Panc1 (cell line): ENCODE results near the gene ARCN1. TPM values are rescaled to one million over a fixed set of nuclear protein-coding genes. Genes with fewer than 3 reads are reported as not detected.

Experiments used
- ATAC-seq: fragments of 200-7000 bp; cut with Tn5 transposase; 2 replicates; pipeline ENCODE4 v1.9.1; 2020; ENCODE audit warnings: mild to moderate bottlenecking, moderate library complexity
- BruUV-seq: library from RNA; stranded (reverse); fragments of 400-500 nt; replicated peaks from 2 replicates; lab custom pipeline; 2021; lab: Mats Ljungman, UMichigan
- CTCF ChIA-PET: fragments of 300-600 bp; sonication (Branson Sonifier 250); formaldehyde crosslinking; loops from one replicate; lab custom pipeline; 2022; ENCODE audit warnings: antibody characterized with exemption; lab: Charles Lee
- POLR2A ChIA-PET: fragments of 300-600 bp; sonication (Branson Sonifier 250); formaldehyde crosslinking; loops from one replicate; lab custom pipeline; 2022; ENCODE audit warnings: antibody characterized with exemption; lab: Charles Lee
- DNase-seq: peaks from one replicate; pipeline ENCODE4 v3.0.0-alpha.2; 2010; ENCODE audit warnings: low read depth, low spot score
- H3K27ac ChIP-seq: 2 replicates; pipeline ENCODE4 v1.5.1; 2011; ENCODE audit warnings: mild to moderate bottlenecking, low read length, inconsistent platforms
- H3K27me3 ChIP-seq: fragments of 200-500 bp; sonication (Bioruptor generic); 2 replicates; pipeline ENCODE4 v1.6.0; 2014; ENCODE audit warnings: low read length, inconsistent platforms; ENCODE audit not compliant: control insufficient read depth, insufficient read depth
- H3K36me3 ChIP-seq: fragments of 200-500 bp; sonication (Bioruptor generic); 2 replicates; pipeline ENCODE4 v1.5.1; 2014; ENCODE audit warnings: inconsistent platforms, mild to moderate bottlenecking, low read length, moderate library complexity; ENCODE audit not compliant: control insufficient read depth, insufficient read depth
- H3K4me1 ChIP-seq: 2 replicates; pipeline ENCODE4 v1.5.1; 2011; ENCODE audit warnings: inconsistent platforms, mild to moderate bottlenecking, low read length, moderate library complexity; ENCODE audit not compliant: control insufficient read depth, insufficient read depth
- H3K4me3 ChIP-seq, 2 experiments: 2 replicates each; pipeline ENCODE4 v1.5.1; 2011 to 2012; ENCODE audit warnings: low read depth in 2 of 2, low read length in 2 of 2, mild to moderate bottlenecking in 2 of 2, inconsistent platforms in 1 of 2, moderate library complexity in 1 of 2
- H3K9me3 ChIP-seq: fragments of 200-500 bp; sonication (Bioruptor generic); 2 replicates; pipeline ENCODE4 v1.5.1; 2014; ENCODE audit warnings: low read depth, mild to moderate bottlenecking, inconsistent platforms, low read length, moderate library complexity; ENCODE audit not compliant: control insufficient read depth, insufficient read depth
- POLR2AphosphoS5 ChIP-seq: IDR thresholded peaks from 2 replicates; pipeline ENCODE4 v1.6.1; 2012; ENCODE audit warnings: mild to moderate bottlenecking, low read depth, low read length, moderate library complexity
- SIN3A ChIP-seq: IDR thresholded peaks from 2 replicates; pipeline ENCODE4 v1.6.1; 2012; ENCODE audit warnings: low read depth, mild to moderate bottlenecking, low read length, moderate library complexity, borderline replicate concordance; ENCODE audit not compliant: insufficient read depth
- TCF7L2 ChIP-seq: IDR thresholded peaks from 2 replicates; pipeline ENCODE4 v1.6.1; 2011; ENCODE audit warnings: mild to moderate bottlenecking, low read depth, low read length, inconsistent platforms
- in situ Hi-C: cut with HindIII; loops from 2 replicates; pipeline ENCODE4 v1.10.0; 2016; ENCODE audit warnings: low sequenced_read_pairs, low pct_unique_long_range_greater_than_20kb
- intact Hi-C: fragments of 100-400 bp; cut with micrococcal nuclease; formaldehyde crosslinking; loops from one replicate; pipeline ENCODE4 v1.10.0; 2022; ENCODE audit not compliant: unreplicated experiment
- total RNA-seq: library from RNA; stranded (reverse); gene quantifications from one replicate; pipeline ENCODE4 v1.2.1, GENCODE V29; 2021; ENCODE audit not compliant: unreplicated experiment
- TF ChIP-seq, protein P1 (sequence below), 2 experiments: IDR thresholded peaks; 2 replicates each; pipeline ENCODE4 v1.6.1; 2011 to 2012; ENCODE audit warnings: low read depth in 2 of 2, control low read depth in 1 of 2, low read length in 1 of 2, mild to moderate bottlenecking in 1 of 2, moderate library complexity in 1 of 2; ENCODE audit not compliant: insufficient read depth in 1 of 2
- TF ChIP-seq, protein P2 (sequence below): fragments of 450-650 bp; IDR thresholded peaks from 2 replicates; pipeline ENCODE4 v1.5.1; 2017; ENCODE audit warnings: mild to moderate bottlenecking

The ARCN1 gene
- total RNA-seq, 1 experiment from 2014 or later = 197 TPM

DNA sequence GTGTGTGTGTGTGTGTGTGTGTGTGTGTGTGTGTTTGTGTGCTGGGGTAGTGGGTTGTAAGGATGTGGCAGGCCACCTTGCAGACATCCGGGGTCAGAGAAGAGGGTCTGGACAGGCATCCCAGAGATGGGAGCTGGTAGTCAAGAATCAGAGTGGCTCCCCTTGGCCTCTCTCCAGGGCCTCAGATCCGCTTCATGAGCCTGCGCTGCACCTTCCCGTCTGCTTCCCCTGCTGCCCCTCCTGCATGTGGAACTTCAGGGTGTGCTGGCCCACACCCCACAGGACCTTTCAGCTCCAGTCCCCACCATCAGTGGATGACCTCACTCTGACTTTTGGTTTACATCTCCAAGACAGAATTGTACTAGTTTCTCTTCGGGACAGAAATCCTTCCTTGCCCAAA lies 76.1 kb downstream of the ARCN1 start:
- ChIA-PET CTCF (no interaction called here), POLR2A (no interaction called here)
- H3K27ac ChIP-seq = no peak overlapping the region
- no peaks in the 10 kb centered on the region; the same call in 1 of the 2 replicates for H3K36me3 ChIP-seq
- no peaks in the 10 kb centered on the region for H3K27me3 ChIP-seq
- DNase-seq = no peak
- H3K4me1 ChIP-seq = no peaks in the 10 kb centered on the region
- no peak for ATAC-seq
- BruUV-seq = no TSS peak
- no peak overlapping the region for H3K4me3 ChIP-seq
- intact Hi-C loops (no loop called here), in situ Hi-C loops (no loop called here)
- TF ChIP-seq POLR2AphosphoS5 (no peak), TCF7L2 (no peak)
- no peaks in the 10 kb centered on the region for H3K9me3 ChIP-seq

DNA sequence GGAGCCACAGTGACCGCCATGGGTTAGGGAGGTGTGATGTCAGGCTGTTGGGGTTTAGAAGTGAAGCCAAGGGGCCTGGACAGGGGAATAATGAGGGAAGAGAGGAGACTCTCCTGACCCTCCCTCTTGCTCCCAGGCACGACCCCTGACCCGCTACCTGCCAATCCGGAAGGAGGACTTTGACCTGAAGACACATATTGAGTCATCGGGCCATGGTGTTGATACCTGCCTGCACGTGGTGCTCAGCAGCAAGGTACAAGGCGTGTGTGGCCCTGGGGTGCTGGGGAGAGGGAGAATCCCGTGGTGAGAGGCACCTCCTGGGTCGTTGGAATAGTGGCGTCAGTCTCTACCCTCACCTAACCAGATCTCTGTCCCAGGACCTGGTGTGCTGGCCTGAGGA lies 77.7 kb downstream of the ARCN1 start:
- ChIA-PET CTCF (no interaction called here), POLR2A (interaction anchor here (0.6 kb wide), 1 partner anchor 470 kb away, joined by 3 read pairs; no protein-coding TSS in a partner anchor)
- H3K4me3 ChIP-seq = no peak overlapping the region
- intact Hi-C loops = no loop called here
- ATAC-seq (no peak), DNase-seq (no peak)
- H3K27me3 ChIP-seq = no peaks in the 10 kb centered on the region
- peaks cover 5% of the 10 kb centered on the region; the same call in 1 of the 2 replicates for H3K36me3 ChIP-seq
- TF ChIP-seq SIN3A (no peak), TCF7L2 (no peak), POLR2AphosphoS5 (no peak)
- TF ChIP-seq, protein P1, sequence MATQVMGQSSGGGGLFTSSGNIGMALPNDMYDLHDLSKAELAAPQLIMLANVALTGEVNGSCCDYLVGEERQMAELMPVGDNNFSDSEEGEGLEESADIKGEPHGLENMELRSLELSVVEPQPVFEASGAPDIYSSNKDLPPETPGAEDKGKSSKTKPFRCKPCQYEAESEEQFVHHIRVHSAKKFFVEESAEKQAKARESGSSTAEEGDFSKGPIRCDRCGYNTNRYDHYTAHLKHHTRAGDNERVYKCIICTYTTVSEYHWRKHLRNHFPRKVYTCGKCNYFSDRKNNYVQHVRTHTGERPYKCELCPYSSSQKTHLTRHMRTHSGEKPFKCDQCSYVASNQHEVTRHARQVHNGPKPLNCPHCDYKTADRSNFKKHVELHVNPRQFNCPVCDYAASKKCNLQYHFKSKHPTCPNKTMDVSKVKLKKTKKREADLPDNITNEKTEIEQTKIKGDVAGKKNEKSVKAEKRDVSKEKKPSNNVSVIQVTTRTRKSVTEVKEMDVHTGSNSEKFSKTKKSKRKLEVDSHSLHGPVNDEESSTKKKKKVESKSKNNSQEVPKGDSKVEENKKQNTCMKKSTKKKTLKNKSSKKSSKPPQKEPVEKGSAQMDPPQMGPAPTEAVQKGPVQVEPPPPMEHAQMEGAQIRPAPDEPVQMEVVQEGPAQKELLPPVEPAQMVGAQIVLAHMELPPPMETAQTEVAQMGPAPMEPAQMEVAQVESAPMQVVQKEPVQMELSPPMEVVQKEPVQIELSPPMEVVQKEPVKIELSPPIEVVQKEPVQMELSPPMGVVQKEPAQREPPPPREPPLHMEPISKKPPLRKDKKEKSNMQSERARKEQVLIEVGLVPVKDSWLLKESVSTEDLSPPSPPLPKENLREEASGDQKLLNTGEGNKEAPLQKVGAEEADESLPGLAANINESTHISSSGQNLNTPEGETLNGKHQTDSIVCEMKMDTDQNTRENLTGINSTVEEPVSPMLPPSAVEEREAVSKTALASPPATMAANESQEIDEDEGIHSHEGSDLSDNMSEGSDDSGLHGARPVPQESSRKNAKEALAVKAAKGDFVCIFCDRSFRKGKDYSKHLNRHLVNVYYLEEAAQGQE (IDR thresholded peaks at IDR 0.05; ENCODE audit: insufficient read depth in 1 of 2, low read depth in 2 of 2, low read length in 1 of 2) = no peak
- TF ChIP-seq, protein P2, sequence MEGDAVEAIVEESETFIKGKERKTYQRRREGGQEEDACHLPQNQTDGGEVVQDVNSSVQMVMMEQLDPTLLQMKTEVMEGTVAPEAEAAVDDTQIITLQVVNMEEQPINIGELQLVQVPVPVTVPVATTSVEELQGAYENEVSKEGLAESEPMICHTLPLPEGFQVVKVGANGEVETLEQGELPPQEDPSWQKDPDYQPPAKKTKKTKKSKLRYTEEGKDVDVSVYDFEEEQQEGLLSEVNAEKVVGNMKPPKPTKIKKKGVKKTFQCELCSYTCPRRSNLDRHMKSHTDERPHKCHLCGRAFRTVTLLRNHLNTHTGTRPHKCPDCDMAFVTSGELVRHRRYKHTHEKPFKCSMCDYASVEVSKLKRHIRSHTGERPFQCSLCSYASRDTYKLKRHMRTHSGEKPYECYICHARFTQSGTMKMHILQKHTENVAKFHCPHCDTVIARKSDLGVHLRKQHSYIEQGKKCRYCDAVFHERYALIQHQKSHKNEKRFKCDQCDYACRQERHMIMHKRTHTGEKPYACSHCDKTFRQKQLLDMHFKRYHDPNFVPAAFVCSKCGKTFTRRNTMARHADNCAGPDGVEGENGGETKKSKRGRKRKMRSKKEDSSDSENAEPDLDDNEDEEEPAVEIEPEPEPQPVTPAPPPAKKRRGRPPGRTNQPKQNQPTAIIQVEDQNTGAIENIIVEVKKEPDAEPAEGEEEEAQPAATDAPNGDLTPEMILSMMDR = no peak
- H3K4me1 ChIP-seq = no peaks in the 10 kb centered on the region
- no peaks in the 10 kb centered on the region for H3K9me3 ChIP-seq
- no TSS peak for BruUV-seq
- in situ Hi-C loops = no loop called here
- no peak overlapping the region for H3K27ac ChIP-seq

DNA sequence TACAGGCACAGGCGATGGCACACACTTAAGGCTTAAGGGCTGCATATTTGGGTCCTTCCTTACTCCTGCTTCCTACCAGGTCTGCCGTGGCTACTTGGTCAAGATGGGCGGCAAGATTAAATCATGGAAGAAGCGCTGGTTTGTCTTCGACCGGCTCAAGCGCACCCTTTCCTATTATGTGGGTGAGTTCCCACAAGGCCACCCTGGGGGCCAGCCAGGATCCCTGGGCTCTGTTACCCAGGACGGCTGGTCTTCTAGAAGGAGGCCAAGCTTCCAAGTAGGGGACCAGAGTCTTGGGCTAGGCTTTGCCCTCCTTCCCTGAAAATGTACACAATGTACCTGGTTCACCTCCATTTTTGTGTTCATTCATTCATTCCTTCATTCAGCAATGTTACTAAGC lies 78.2 kb downstream of the ARCN1 start:
- CTCF ChIA-PET = no interaction called here
- peaks cover 5% of the 10 kb centered on the region; the same call in 1 of the 2 replicates for H3K36me3 ChIP-seq
- intact Hi-C loops (no loop called here), in situ Hi-C loops (no loop called here)
- no peak overlapping the region for H3K27ac ChIP-seq
- H3K9me3 ChIP-seq = no peaks in the 10 kb centered on the region
- TF ChIP-seq SIN3A = no peak
- TF ChIP-seq POLR2AphosphoS5 = no peak
- TF ChIP-seq, protein P1 (IDR thresholded peaks at IDR 0.05; ENCODE audit: insufficient read depth in 1 of 2, low read depth in 2 of 2, low read length in 1 of 2) = no peak
- TF ChIP-seq, protein P2 = no peak
- no peak for TF ChIP-seq TCF7L2
- no peak for DNase-seq
- BruUV-seq = no TSS peak
- POLR2A ChIA-PET = interaction anchor here (0.6 kb wide), 1 partner anchor 470 kb away, joined by 3 read pairs; no protein-coding TSS in a partner anchor
- ATAC-seq = no peak
- no peaks in the 10 kb centered on the region for H3K27me3 ChIP-seq
- no peak overlapping the region for H3K4me3 ChIP-seq
- no peaks in the 10 kb centered on the region for H3K4me1 ChIP-seq
